Mesenchymal stem cell (in vitro differentiated cells and primary cell): ENCODE data around the gene DLGAP1.

Source experiments
- DNase-seq: peaks from one replicate; pipeline ENCODE4 v3.0.0-alpha.2; 2013
- H2AFZ ChIP-seq: one replicate; pipeline ENCODE4 v1.6.1; 2013; ENCODE audit warnings: low read depth, mild to moderate bottlenecking, control low read depth, inconsistent platforms, low read length, moderate library complexity
- H2AK5ac ChIP-seq: 2 replicates; pipeline ENCODE4 v1.6.1; 2013; ENCODE audit warnings: low read length, moderate library complexity, mild to moderate bottlenecking, inconsistent platforms; ENCODE audit not compliant: severe bottlenecking
- H2BK120ac ChIP-seq: one replicate; pipeline ENCODE4 v1.6.1; 2013; ENCODE audit warnings: low read depth, mild to moderate bottlenecking, inconsistent platforms, low read length, moderate library complexity
- H2BK12ac ChIP-seq, 2 experiments: one replicate each; pipeline ENCODE4 v1.6.1; 2013; ENCODE audit warnings: inconsistent platforms in 2 of 2, low read length in 2 of 2, mild to moderate bottlenecking in 2 of 2, moderate library complexity in 2 of 2, control low read depth in 1 of 2
- H2BK15ac ChIP-seq: one replicate; pipeline ENCODE4 v1.6.1; 2013; ENCODE audit warnings: mild to moderate bottlenecking, low read depth, inconsistent platforms; ENCODE audit not compliant: poor library complexity, severe bottlenecking
- H2BK5ac ChIP-seq: 2 replicates; pipeline ENCODE4 v1.6.1; 2013; ENCODE audit warnings: low read depth, mild to moderate bottlenecking, low read length, control low read depth, inconsistent platforms; ENCODE audit not compliant: poor library complexity, severe bottlenecking
- H3K14ac ChIP-seq, 2 experiments: one replicate each; pipeline ENCODE4 v1.6.1; 2013; ENCODE audit warnings: inconsistent platforms in 2 of 2, low read length in 2 of 2, control low read depth in 1 of 2, mild to moderate bottlenecking in 1 of 2, moderate library complexity in 1 of 2
- H3K18ac ChIP-seq, 2 experiments: one replicate each; pipeline ENCODE4 v1.6.1; 2013; ENCODE audit warnings: inconsistent platforms in 2 of 2, low read length in 2 of 2, control low read depth in 1 of 2, low read depth in 1 of 2, mild to moderate bottlenecking in 1 of 2
- H3K23ac ChIP-seq, 2 experiments: one replicate each; pipeline ENCODE4 v1.6.1; 2013; ENCODE audit warnings: inconsistent platforms in 2 of 2, low read length in 2 of 2, mild to moderate bottlenecking in 2 of 2, moderate library complexity in 2 of 2, control low read depth in 1 of 2
- H3K27ac ChIP-seq: 2 replicates; pipeline ENCODE4 v1.5.1; 2013; ENCODE audit warnings: mild to moderate bottlenecking, moderate library complexity, low read length, control low read depth, inconsistent platforms; ENCODE audit not compliant: poor library complexity, severe bottlenecking
- H3K27me3 ChIP-seq, 2 experiments: 2 replicates each; pipeline versions ENCODE4 v1.6.1 to v1.7.0; 2013; ENCODE audit warnings: low read length in 2 of 2, mild to moderate bottlenecking in 2 of 2, moderate library complexity in 2 of 2, control low read depth in 1 of 2, inconsistent platforms in 1 of 2; ENCODE audit not compliant: control insufficient read depth in 1 of 2, insufficient read depth in 1 of 2
- H3K36me3 ChIP-seq, 2 experiments: 2 replicates each; pipeline versions ENCODE4 v1.6.1 to v1.7.0; 2013; ENCODE audit warnings: low read length in 2 of 2, control low read depth in 1 of 2, inconsistent platforms in 1 of 2, low read depth in 1 of 2, mild to moderate bottlenecking in 1 of 2; ENCODE audit not compliant: insufficient read depth in 2 of 2, control insufficient read depth in 1 of 2
- H3K4ac ChIP-seq, 2 experiments: one replicate each; pipeline ENCODE4 v1.6.1; 2013; ENCODE audit warnings: inconsistent platforms in 2 of 2, low read length in 2 of 2, mild to moderate bottlenecking in 2 of 2, moderate library complexity in 2 of 2, control low read depth in 1 of 2, low read depth in 1 of 2
- H3K4me1 ChIP-seq: 2 replicates; pipeline ENCODE4 v1.6.1; 2013; ENCODE audit warnings: low read depth, low read length, control low read depth; ENCODE audit not compliant: control insufficient read depth, insufficient read depth
- H3K4me2 ChIP-seq: 2 replicates; pipeline ENCODE4 v1.6.1; 2013; ENCODE audit warnings: low read length, mild to moderate bottlenecking, inconsistent platforms; ENCODE audit not compliant: poor library complexity, severe bottlenecking
- H3K4me3 ChIP-seq, 2 experiments: 2 replicates each; pipeline versions ENCODE4 v1.5.1 to v1.7.0; 2013; ENCODE audit warnings: low read length in 2 of 2, mild to moderate bottlenecking in 2 of 2, control low read depth in 1 of 2, low read depth in 1 of 2; ENCODE audit not compliant: insufficient read depth in 1 of 2
- H3K79me1 ChIP-seq: replicated peaks from 2 replicates; pipeline ENCODE4 v1.6.1; 2013; ENCODE audit warnings: mild to moderate bottlenecking, control low read depth, low read length, inconsistent platforms; ENCODE audit not compliant: poor library complexity, severe bottlenecking
- H3K9ac ChIP-seq: 2 replicates; pipeline ENCODE4 v1.7.0; 2013; ENCODE audit warnings: mild to moderate bottlenecking, low read length, moderate library complexity
- H3K9me3 ChIP-seq: 2 replicates; pipeline ENCODE4 v1.7.0; 2013; ENCODE audit warnings: mild to moderate bottlenecking, low read length; ENCODE audit not compliant: control insufficient read depth
- H4K8ac ChIP-seq: one replicate; pipeline ENCODE4 v1.6.1; 2013; ENCODE audit warnings: inconsistent platforms, mild to moderate bottlenecking, low read length, moderate library complexity
- H4K91ac ChIP-seq: one replicate; pipeline ENCODE4 v1.6.1; 2013; ENCODE audit warnings: mild to moderate bottlenecking, low read length, inconsistent platforms
- WGBS: methylation state at CpG from one replicate; pipeline ENCODE4 v1.1.7; 2013; ENCODE audit warnings: mixed read lengths; 5-methylcytosine and 5-hydroxymethylcytosine counted together

The DLGAP1 gene

DNA sequence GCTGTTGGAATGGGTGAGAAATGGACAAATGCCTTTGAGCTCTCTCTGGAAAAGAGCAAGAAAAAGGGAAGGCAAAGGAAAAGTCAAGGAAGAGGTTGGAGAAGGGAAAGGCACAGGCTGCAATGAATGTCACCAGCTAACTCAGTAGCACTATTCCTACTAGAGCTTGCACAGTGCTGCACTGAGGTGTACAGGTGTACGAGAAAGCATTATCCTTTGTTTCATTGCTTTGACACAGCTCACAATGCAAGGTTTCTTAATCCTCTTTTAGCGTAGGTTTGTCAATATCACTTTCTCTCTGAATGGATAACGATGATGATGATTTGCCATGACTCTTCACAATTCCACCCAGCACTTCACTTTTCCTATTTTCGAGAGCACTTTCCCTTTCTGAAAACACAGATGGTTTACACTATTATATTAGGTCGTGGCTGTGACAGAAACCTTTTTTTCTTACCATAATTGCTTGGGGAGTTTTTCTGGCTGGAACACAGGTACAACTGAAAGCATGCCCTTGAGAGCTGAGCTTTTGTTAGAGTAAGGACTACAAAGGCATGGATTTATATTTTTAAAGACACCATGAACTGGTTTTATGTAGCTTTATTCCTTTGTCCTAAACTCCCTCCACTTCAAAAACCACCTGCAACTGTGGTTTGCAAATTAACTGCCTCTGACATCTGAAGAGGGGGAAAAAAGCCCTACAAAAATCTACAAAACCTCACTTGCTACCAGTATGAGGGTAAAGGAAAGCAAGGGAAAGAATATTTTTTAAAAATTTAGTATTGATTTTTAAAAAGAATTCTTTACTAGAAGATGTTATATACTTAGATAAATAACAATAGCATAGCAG is 739.7 kb downstream of the DLGAP1 start:
- H4K91ac ChIP-seq: no peak overlapping the region
- H3K9ac ChIP-seq: no peak overlapping the region
- no peaks in the 10 kb centered on the region for H3K79me1 ChIP-seq
- no peak overlapping the region for H3K14ac ChIP-seq
- H2AK5ac ChIP-seq: no peak overlapping the region
- no peak overlapping the region for H3K4me2 ChIP-seq
- no peak overlapping the region for H4K8ac ChIP-seq
- H2BK5ac ChIP-seq: no peak overlapping the region
- no peak for DNase-seq
- no peak overlapping the region for H3K27ac ChIP-seq
- H3K9me3 ChIP-seq: no peaks in the 10 kb centered on the region
- no peak overlapping the region for H3K18ac ChIP-seq
- no peak overlapping the region for H3K23ac ChIP-seq
- 90% methylated on average over 4 of the region's 5 CpGs for WGBS
- H3K4me1 ChIP-seq: peaks cover 8% of the 10 kb centered on the region
- H2BK15ac ChIP-seq: no peak overlapping the region
- no peak overlapping the region for H3K4me3 ChIP-seq
- no peak overlapping the region for H3K4ac ChIP-seq
- H3K27me3 ChIP-seq: no peaks in the 10 kb centered on the region
- H2BK120ac ChIP-seq: no peak overlapping the region
- H2BK12ac ChIP-seq: no peak overlapping the region
- no peaks in the 10 kb centered on the region for H3K36me3 ChIP-seq
- H2AFZ ChIP-seq: no peak overlapping the region

DNA sequence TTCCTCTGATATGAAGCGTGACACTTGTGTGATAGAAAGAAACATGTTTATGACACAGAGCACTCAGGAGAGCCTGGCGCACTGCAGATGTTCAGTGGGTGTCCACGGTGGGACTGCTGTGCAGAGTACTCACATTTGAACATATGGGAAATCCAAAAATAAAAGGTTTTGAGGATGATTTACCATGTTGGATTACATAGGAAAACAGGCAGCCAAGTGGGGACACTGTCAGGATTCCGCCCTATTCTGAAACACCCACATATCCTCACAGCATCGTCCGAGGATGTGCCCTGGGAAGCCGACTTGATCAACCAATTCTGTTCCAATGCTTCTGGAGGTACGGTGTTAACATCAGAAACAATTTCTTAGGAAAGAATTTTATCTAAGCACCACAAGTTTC is 741.4 kb downstream of the DLGAP1 start:
- Histone ChIP-seq H2BK15ac (no peak overlapping the region), H3K4me1 (peaks cover 10% of the 10 kb centered on the region), H3K27me3 (no peaks in the 10 kb centered on the region), H2BK5ac (no peak overlapping the region), H2BK12ac (no peak overlapping the region), H3K36me3 (no peaks in the 10 kb centered on the region), H3K27ac (no peak overlapping the region), H4K91ac (no peak overlapping the region), H2AFZ (no peak overlapping the region), H3K18ac (no peak overlapping the region), H3K4me2 (no peak overlapping the region), H3K4me3 (no peak overlapping the region), H2BK120ac (no peak overlapping the region), H3K79me1 (no peaks in the 10 kb centered on the region), H3K14ac (no peak overlapping the region), H2AK5ac (no peak overlapping the region), H3K9ac (no peak overlapping the region), H3K9me3 (no peaks in the 10 kb centered on the region), H3K23ac (no peak overlapping the region), H4K8ac (no peak overlapping the region), H3K4ac (no peak overlapping the region)
- 94% methylated on average over 8 of the region's 8 CpGs for WGBS
- no peak for DNase-seq

DNA sequence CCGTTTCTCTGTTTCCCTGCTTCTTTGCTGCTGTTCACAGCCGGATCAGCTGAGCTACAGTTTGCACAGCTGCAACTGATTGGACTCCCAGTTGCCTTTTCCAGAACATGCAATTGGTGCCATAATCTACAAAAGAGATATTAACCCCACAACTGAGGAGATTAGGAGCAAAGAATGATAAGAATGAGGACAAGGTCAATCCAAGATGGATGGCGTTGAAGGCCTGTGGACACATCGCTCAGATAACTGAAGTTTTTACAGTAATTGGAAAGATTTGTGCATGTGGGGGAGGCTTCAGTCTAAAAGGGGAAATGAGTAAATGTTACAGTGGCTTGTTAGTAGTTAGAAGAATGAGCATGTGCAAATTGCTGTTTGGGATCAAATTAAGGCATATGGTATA is 741.9 kb downstream of the DLGAP1 start:
- Histone ChIP-seq H3K23ac (no peak overlapping the region), H3K14ac (no peak overlapping the region), H2BK12ac (no peak overlapping the region), H2AK5ac (no peak overlapping the region), H3K36me3 (no peaks in the 10 kb centered on the region), H3K18ac (no peak overlapping the region), H2BK15ac (no peak overlapping the region), H3K27me3 (no peaks in the 10 kb centered on the region), H3K4me1 (peaks cover 10% of the 10 kb centered on the region), H3K27ac (no peak overlapping the region), H3K4ac (no peak overlapping the region), H3K79me1 (no peaks in the 10 kb centered on the region), H2BK5ac (no peak overlapping the region), H2BK120ac (no peak overlapping the region), H3K9ac (no peak overlapping the region), H4K91ac (no peak overlapping the region), H3K9me3 (no peaks in the 10 kb centered on the region), H3K4me3 (no peak overlapping the region), H2AFZ (no peak overlapping the region), H3K4me2 (no peak overlapping the region), H4K8ac (no peak overlapping the region)
- WGBS: 93% methylated on average over 4 of the region's 4 CpGs
- no peak for DNase-seq

DNA sequence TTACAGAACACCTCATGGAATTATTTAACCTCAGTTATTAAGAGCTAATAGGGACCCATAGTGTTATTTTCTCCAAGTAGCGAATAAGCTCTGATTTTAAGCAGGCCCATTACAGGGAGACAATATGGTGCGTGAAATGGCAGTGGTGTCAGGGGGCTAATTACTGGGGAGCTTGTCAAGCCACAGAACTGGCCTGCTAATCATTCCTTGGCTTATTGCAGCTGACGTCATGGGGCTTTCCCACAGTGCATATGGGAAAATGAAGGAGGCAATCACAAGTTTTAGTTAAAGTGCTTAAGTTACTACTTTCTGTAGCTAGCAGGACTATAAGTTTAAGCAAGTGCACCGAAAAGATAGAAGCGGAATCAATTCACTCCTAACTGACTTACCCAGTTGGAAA is 742.6 kb downstream of the DLGAP1 start:
- H3K4me2 ChIP-seq: no peak overlapping the region
- no peak overlapping the region for H3K18ac ChIP-seq
- H3K14ac ChIP-seq: no peak overlapping the region
- H3K4me3 ChIP-seq: no peak overlapping the region
- no peak overlapping the region for H4K8ac ChIP-seq
- no peak overlapping the region for H2BK5ac ChIP-seq
- H3K27me3 ChIP-seq: no peaks in the 10 kb centered on the region
- H3K4ac ChIP-seq: no peak overlapping the region
- no peak overlapping the region for H3K9ac ChIP-seq
- H3K23ac ChIP-seq: no peak overlapping the region
- no peak overlapping the region for H2BK12ac ChIP-seq
- WGBS: 89% methylated on average over 5 of the region's 5 CpGs
- H2BK15ac ChIP-seq: no peak overlapping the region
- H2BK120ac ChIP-seq: no peak overlapping the region
- no peaks in the 10 kb centered on the region for H3K36me3 ChIP-seq
- H4K91ac ChIP-seq: no peak overlapping the region
- no peak for DNase-seq
- no peak overlapping the region for H2AFZ ChIP-seq
- H3K4me1 ChIP-seq: peaks cover 10% of the 10 kb centered on the region
- H3K27ac ChIP-seq: no peak overlapping the region
- no peak overlapping the region for H2AK5ac ChIP-seq
- H3K9me3 ChIP-seq: no peaks in the 10 kb centered on the region
- no peaks in the 10 kb centered on the region for H3K79me1 ChIP-seq
